Activated CD4-positive, alpha-beta T cell treated with anti-CD3 and anti-CD28 coated beads for 36 hours (primary cell): Measurements from ENCODE around the gene YAP1. TPM values are rescaled to one million over a fixed set of nuclear protein-coding genes. Genes with fewer than 3 reads are reported as not detected.

Source experiments
- ATAC-seq: fragments of 200-7000 bp; cut with Tn5 transposase; one replicate; pipeline ENCODE4 v1.10.0; 2021; ENCODE audit warnings: mild to moderate bottlenecking, moderate library complexity
- CTCF ChIA-PET: fragments of 350-600 bp; sonication (Branson Sonifier 250); formaldehyde crosslinking; loops from one replicate; lab custom pipeline; 2021; ENCODE audit warnings: antibody characterized with exemption; lab: Charles Lee
- POLR2A ChIA-PET: fragments of 350-600 bp; sonication (Branson Sonifier 250); formaldehyde crosslinking; loops from one replicate; lab custom pipeline; 2021; ENCODE audit warnings: antibody characterized with exemption, inconsistent platforms; lab: Charles Lee
- DNase-seq: peaks from one replicate; pipeline ENCODE4 v3.0.0-alpha.2; 2020
- H3K27ac Mint-ChIP-seq: one replicate; pipeline ENCODE4 v1.8.0; 2021; ENCODE audit warnings: mixed read lengths
- H3K27me3 Mint-ChIP-seq: one replicate; pipeline ENCODE4 v1.8.0; 2021; ENCODE audit warnings: mixed read lengths
- H3K36me3 Mint-ChIP-seq: one replicate; pipeline ENCODE4 v1.8.0; 2021; ENCODE audit warnings: low read depth, mixed read lengths
- H3K4me1 Mint-ChIP-seq: one replicate; pipeline ENCODE4 v1.8.0; 2021; ENCODE audit warnings: mixed read lengths
- H3K4me3 Mint-ChIP-seq: one replicate; pipeline ENCODE4 v1.8.0; 2021; ENCODE audit warnings: mild to moderate bottlenecking, moderate library complexity, mixed read lengths
- H3K9me3 Mint-ChIP-seq: one replicate; pipeline ENCODE4 v1.8.0; 2021; ENCODE audit warnings: low read depth, mixed read lengths
- intact Hi-C, 2 experiments: fragments of 100-400 bp; cut with DNase I in 1 of 2; cut with micrococcal nuclease in 1 of 2; formaldehyde crosslinking; loops; one replicate each; pipeline versions ENCODE4 v1.14.2 to v1.15.1; 2022 to 2024; cut with DNase I, micrococcal nuclease
- total RNA-seq, 2 experiments: library from RNA; stranded (reverse); gene quantifications; one replicate each; pipeline ENCODE4 v1.2.3, GENCODE V29; 2021

YAP1 gene
- total RNA-seq, 2 experiments from 2014 or later, result 0.21 to 0.25 TPM

- POLR2A ChIA-PET, result no interaction called here
- H3K4me3 Mint-ChIP-seq, result peak overlapping the region; percentile 15
Observed at GRCh38 chr11:102269927-102270326, 159.7 kb downstream of the YAP1 start.

DNA sequence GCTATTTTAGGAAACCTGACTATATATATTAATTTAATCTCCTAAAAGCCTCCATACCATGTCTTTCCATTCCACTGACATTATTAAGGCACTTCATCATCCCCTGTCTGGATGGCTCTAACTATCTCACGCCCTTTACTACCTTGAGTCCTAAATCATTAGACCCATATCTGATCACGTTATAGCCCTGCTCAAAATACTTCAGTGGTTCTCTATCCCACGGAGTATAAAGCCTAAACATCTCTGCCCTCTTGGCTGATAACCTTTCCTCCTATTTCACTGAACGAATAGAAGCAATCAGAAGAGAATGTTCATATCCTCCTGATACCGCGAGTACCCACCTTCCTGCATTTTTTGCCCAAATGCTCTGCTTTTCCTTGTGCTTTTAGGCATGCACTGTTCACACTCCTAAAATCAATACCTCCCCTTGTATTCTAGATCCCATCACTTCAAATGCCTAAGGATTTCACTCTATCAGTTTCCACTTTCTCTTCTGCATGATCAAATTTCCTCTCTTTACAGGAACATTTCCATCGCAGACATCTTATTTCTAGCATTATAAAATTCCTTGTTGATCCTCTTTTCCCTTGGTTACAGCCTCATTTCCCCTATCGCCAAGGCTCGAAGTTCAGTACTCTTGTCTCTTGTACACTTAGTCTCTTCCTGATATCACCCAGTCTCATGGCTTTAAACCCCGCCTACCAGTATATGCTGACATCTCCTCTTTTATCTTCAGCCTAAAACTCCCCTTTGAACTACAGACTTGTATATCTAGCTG, 162.0 kb downstream of the YAP1 start:
- ChIA-PET POLR2A (no interaction called here), CTCF (no interaction called here)
- H3K4me1 Mint-ChIP-seq, result peaks cover 37% of the 10 kb centered on the region
- peaks cover 11% of the 10 kb centered on the region for H3K27me3 Mint-ChIP-seq
- H3K9me3 Mint-ChIP-seq, result no peaks in the 10 kb centered on the region
- no peaks in the 10 kb centered on the region for H3K36me3 Mint-ChIP-seq
- H3K27ac Mint-ChIP-seq, result no peak overlapping the region
- H3K4me3 Mint-ChIP-seq, result no peak overlapping the region
- intact Hi-C loops, result no loop called here
- no peak for DNase-seq
- ATAC-seq, result no peak

More at GRCh38 chr11:102269927-102270326, 159.7 kb downstream of the YAP1 start:
- CTCF ChIA-PET, result interaction anchor here (0.6 to 2.2 kb wide), 8 partner anchors 10 to 681 kb away, joined by 3 to 15 read pairs (median 4); no protein-coding TSS in a partner anchor
- Mint-ChIP-seq H3K27me3 (peaks cover 5% of the 10 kb centered on the region), H3K4me1 (peaks cover 37% of the 10 kb centered on the region), H3K27ac (no peak overlapping the region), H3K9me3 (no peaks in the 10 kb centered on the region), H3K36me3 (no peaks in the 10 kb centered on the region)
- peak; percentile 63 for ATAC-seq
- intact Hi-C loops, result no loop called here
- peak; percentile 11 for DNase-seq

DNA sequence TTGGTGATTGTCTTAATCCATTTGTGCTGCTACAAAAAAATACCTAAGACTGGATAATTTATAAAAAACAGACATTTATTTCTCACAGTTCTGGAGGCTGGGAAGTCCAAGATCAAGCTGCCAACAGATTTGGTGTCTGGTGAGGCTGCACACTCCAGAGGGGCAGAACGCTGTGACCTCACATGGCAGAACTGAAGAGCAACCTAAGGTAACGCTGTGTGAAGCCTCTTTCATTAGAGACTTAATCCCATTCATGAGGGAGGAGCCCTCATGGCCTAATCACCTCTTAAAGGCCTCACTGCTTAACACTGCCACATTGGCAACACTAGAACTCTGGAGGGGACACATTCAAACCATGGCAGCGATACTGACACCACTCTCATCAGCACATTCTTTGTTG, 164.4 kb downstream of the YAP1 start:
- peaks cover 8% of the 10 kb centered on the region for H3K27me3 Mint-ChIP-seq
- no peak for ATAC-seq
- no peaks in the 10 kb centered on the region for H3K36me3 Mint-ChIP-seq
- no peak overlapping the region for H3K4me3 Mint-ChIP-seq
- H3K9me3 Mint-ChIP-seq, result no peaks in the 10 kb centered on the region
- ChIA-PET CTCF (interaction anchor here (1.5 kb wide), 1 partner anchor 9 kb away, joined by 4 read pairs; no protein-coding TSS in a partner anchor), POLR2A (no interaction called here)
- DNase-seq, result no peak
- peaks cover 23% of the 10 kb centered on the region for H3K4me1 Mint-ChIP-seq
- no peak overlapping the region for H3K27ac Mint-ChIP-seq
- intact Hi-C loops, result no loop called here

GRCh38 chr11:102276362-102276761, 166.1 kb downstream of the YAP1 start:
- Mint-ChIP-seq H3K9me3 (no peaks in the 10 kb centered on the region), H3K27ac (no peak overlapping the region), H3K4me1 (peaks cover 23% of the 10 kb centered on the region), H3K4me3 (no peak overlapping the region), H3K27me3 (peaks cover 10% of the 10 kb centered on the region), H3K36me3 (no peaks in the 10 kb centered on the region)
- ChIA-PET POLR2A (no interaction called here), CTCF (interaction anchor here (1.2 to 1.4 kb wide), 2 partner anchors 11 to 17 kb away, joined by 3 to 5 read pairs; no protein-coding TSS in a partner anchor)
- intact Hi-C loops, result no loop called here
- DNase-seq (no peak), ATAC-seq (no peak)

GRCh38 chr11:102276783-102277182, 166.5 kb downstream of the YAP1 start:
- Mint-ChIP-seq H3K36me3 (no peaks in the 10 kb centered on the region), H3K9me3 (no peaks in the 10 kb centered on the region), H3K4me3 (no peak overlapping the region), H3K27ac (no peak overlapping the region), H3K4me1 (peaks cover 23% of the 10 kb centered on the region), H3K27me3 (peaks cover 10% of the 10 kb centered on the region)
- POLR2A ChIA-PET, result no interaction called here
- ATAC-seq (no peak), DNase-seq (no peak)
- intact Hi-C loops, result no loop called here
- CTCF ChIA-PET, result interaction anchor here (1.2 to 1.4 kb wide), 2 partner anchors 11 to 17 kb away, joined by 3 to 5 read pairs; no protein-coding TSS in a partner anchor

DNA sequence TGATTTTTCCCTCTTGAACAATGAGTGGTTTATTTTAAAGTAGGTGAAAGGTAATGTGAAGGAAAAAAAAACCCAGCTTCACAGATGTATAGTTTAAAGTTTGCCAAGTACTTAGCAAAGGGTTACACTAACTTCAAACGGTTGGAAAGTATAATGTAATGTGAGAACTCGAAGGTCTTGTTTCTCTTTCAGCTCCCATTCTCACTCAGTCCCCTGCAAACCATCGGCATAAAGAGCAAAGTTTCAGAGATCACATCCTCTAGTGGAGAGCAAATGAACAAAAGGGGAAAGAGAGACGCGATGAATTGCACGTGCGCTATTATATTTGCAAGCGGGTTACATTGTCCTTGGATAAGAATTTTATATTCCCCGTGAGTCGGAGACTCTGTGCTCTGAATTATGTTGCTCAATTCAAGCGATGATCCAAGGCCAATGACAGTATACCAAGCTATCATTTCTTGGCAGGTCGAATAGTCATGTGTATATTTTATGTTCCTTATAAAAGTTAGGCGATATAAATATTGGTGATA, 169.5 kb downstream of the YAP1 start:
- ATAC-seq (peak; percentile 96), DNase-seq (peak; percentile 59)
- H3K27me3 Mint-ChIP-seq, result peaks cover 8% of the 10 kb centered on the region
- no peaks in the 10 kb centered on the region for H3K9me3 Mint-ChIP-seq
- POLR2A ChIA-PET, result no interaction called here
- H3K4me3 Mint-ChIP-seq, result peak overlapping the region; percentile 27
- intact Hi-C loops, result loop anchor here in 1 of 2 experiments (10.0 kb wide), 1 partner anchor 665 kb away; no protein-coding TSS in a partner anchor
- no peaks in the 10 kb centered on the region for H3K36me3 Mint-ChIP-seq
- CTCF ChIA-PET, result interaction anchor here (0.7 to 4.6 kb wide), 11 partner anchors 9 to 397 kb away, joined by 3 to 19 read pairs (median 4); no protein-coding TSS in a partner anchor
- H3K4me1 Mint-ChIP-seq, result peaks cover 16% of the 10 kb centered on the region
- H3K27ac Mint-ChIP-seq, result peak overlapping the region; percentile 27

DNA sequence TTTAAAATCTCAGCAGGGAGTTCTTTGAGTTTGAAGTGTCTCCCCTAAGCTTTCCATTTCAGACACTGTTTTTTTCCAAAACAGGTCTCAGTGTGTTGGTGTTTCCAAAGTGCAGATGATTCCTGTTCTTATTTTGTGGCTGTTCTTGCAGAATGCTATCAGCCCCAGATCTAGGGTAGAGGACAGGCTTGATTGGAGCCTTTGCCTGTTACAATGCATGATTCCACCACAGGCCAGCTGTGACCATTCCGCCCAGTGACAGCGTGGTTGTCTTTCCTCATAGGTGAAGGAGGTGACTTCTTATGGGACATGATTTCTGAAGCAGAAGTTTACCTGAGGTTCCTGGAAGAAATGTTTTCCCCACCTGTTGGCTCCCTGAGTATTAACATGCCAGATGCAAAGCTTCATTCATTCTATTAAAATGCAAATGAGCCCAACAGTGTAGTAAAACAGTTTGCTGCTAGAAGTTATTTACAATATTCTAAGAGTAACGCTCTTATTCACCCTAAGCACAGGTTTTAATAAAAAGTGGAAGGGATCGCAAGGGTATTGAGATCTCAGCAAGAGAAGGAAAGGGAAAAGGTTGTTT, 170.1 kb downstream of the YAP1 start:
- ATAC-seq, result no peak
- no peak overlapping the region for H3K4me3 Mint-ChIP-seq
- H3K27me3 Mint-ChIP-seq, result peaks cover 8% of the 10 kb centered on the region
- H3K36me3 Mint-ChIP-seq, result no peaks in the 10 kb centered on the region
- ChIA-PET CTCF (interaction anchor here (0.7 to 4.6 kb wide), 9 partner anchors 9 to 397 kb away, joined by 3 to 19 read pairs (median 4); no protein-coding TSS in a partner anchor), POLR2A (no interaction called here)
- no peak overlapping the region for H3K27ac Mint-ChIP-seq
- peaks cover 16% of the 10 kb centered on the region for H3K4me1 Mint-ChIP-seq
- intact Hi-C loops, result loop anchor here in 1 of 2 experiments (10.0 kb wide), 1 partner anchor 664 kb away; no protein-coding TSS in a partner anchor
- no peaks in the 10 kb centered on the region for H3K9me3 Mint-ChIP-seq
- DNase-seq, result no peak

Other genes with a start within 250 kb of the YAP1 start
- gene CEP126, start 195.4 kb upstream of the YAP1 start, total RNA-seq, result 1 to 10 TPM; 1.3 to 2.0 TPM
- gene ANGPTL5, start 193.9 kb upstream of the YAP1 start, total RNA-seq, result not detected
- gene CFAP300, start 63.0 kb upstream of the YAP1 start, total RNA-seq, result not detected
- gene BIRC3, start 207.0 kb downstream of the YAP1 start, total RNA-seq, result 100 to 1,000 TPM in 1 of 2 experiments, 10 to 100 TPM in 1; 99.2 to 109 TPM
- 10 to 100 TPM; 33.0 to 48.8 TPM for gene BIRC2, start 236.8 kb downstream of the YAP1 start, total RNA-seq